GM12878 (cell line): ENCODE results near the gene MAGEA10. TPM values are rescaled to one million over a fixed set of nuclear protein-coding genes. Genes with fewer than 3 reads are reported as not detected.

Experiments
- ATAC-seq: fragments of 200-7000 bp; cut with Tn5 transposase; 3 replicates; pipeline ENCODE4 v1.9.1; 2020; ENCODE audit warnings: mild to moderate bottlenecking, moderate library complexity
- BruUV-seq: library from RNA; stranded (reverse); fragments of 400-500 nt; replicated peaks from 2 replicates; lab custom pipeline; 2021; lab: Mats Ljungman, UMichigan
- CTCF ChIA-PET: fragments of 300-600 bp; sonication (Branson Sonifier 250); formaldehyde crosslinking; extraction: SDS; loops from one replicate; lab custom pipeline; 2021; ENCODE audit warnings: inconsistent platforms; lab: Yijun Ruan, JAX
- POLR2A ChIA-PET: fragments of 350-600 bp; formaldehyde crosslinking; extraction: SDS; loops from one replicate; lab custom pipeline; 2021; ENCODE audit warnings: inconsistent platforms; lab: Charles Lee
- RAD21 ChIA-PET: fragments of 300-600 bp; sonication (Branson Sonifier 250); formaldehyde crosslinking; loops from one replicate; lab custom pipeline; 2023; ENCODE audit warnings: antibody characterized with exemption; ENCODE audit not compliant: unreplicated experiment; lab: Charles Lee
- SMC1A ChIA-PET: fragments of 300-600 bp; sonication (Branson Sonifier 250); formaldehyde crosslinking; loops from one replicate; lab custom pipeline; 2023; ENCODE audit not compliant: unreplicated experiment, uncharacterized antibody; lab: Charles Lee
- DNase-seq: peaks from one replicate; pipeline ENCODE4 v3.0.0-alpha.2; 2011; ENCODE audit warnings: low read depth, low spot score
- FAIRE-seq: peaks from 3 replicates; lab custom pipeline; 2011; peaks lifted over from hg19 to GRCh38; lab: Jason Lieb, UNC
- H2AFZ ChIP-seq: 2 replicates; pipeline ENCODE4 v1.6.0; 2011; ENCODE audit warnings: low read depth, low read length, control low read depth; ENCODE audit not compliant: control insufficient read depth
- H3K27ac ChIP-seq: 2 replicates; pipeline ENCODE4 v1.5.1; 2011; ENCODE audit warnings: control low read depth; ENCODE audit not compliant: control insufficient read depth, insufficient read depth
- H3K27me3 ChIP-seq, 2 experiments: replicated peaks in 1 of 2; 2 replicates each; pipeline versions ENCODE4 v1.6.0 to v1.6.1; 2011; ENCODE audit warnings: low read length in 1 of 2; ENCODE audit not compliant: control insufficient read depth in 2 of 2, insufficient read depth in 2 of 2
- H3K36me3 ChIP-seq, 2 experiments: 2 replicates each; pipeline ENCODE4 v1.5.1; 2011; ENCODE audit warnings: low read length in 1 of 2; ENCODE audit not compliant: control insufficient read depth in 2 of 2, insufficient read depth in 2 of 2
- H3K4me1 ChIP-seq: 2 replicates; pipeline ENCODE4 v1.6.1; 2011; ENCODE audit warnings: mild to moderate bottlenecking, low read length, moderate library complexity, mixed read lengths; ENCODE audit not compliant: control insufficient read depth, insufficient read depth
- H3K4me2 ChIP-seq: 2 replicates; pipeline ENCODE4 v1.6.0; 2011; ENCODE audit warnings: control low read depth; ENCODE audit not compliant: control insufficient read depth, insufficient read depth
- H3K4me3 ChIP-seq: fragments of 200-600 bp; sonication (generic); 2 replicates; pipeline ENCODE4 v1.5.1; 2016
- H3K79me2 ChIP-seq: 2 replicates; pipeline ENCODE4 v1.6.0; 2011; ENCODE audit warnings: low read length; ENCODE audit not compliant: control insufficient read depth, insufficient read depth
- H3K9ac ChIP-seq: 2 replicates; pipeline ENCODE4 v1.8.0; 2011; ENCODE audit warnings: low read length, control low read depth, mixed read lengths; ENCODE audit not compliant: control insufficient read depth, insufficient read depth
- H3K9me3 ChIP-seq: replicated peaks from 3 replicates; pipeline ENCODE4 v1.5.1; 2011; ENCODE audit warnings: mild to moderate bottlenecking, low read length; ENCODE audit not compliant: control insufficient read depth, insufficient read depth
- H4K20me1 ChIP-seq: 2 replicates; pipeline ENCODE4 v1.6.0; 2011; ENCODE audit not compliant: control insufficient read depth, insufficient read depth
- EGR1 ChIP-seq, 2 experiments: IDR thresholded peaks; 1 replicate in 1 of 2; 2 replicates in 1 of 2; pipeline ENCODE4 v1.6.1; 2011 to 2012; ENCODE audit warnings: low read depth in 2 of 2, low read length in 2 of 2, borderline replicate concordance in 1 of 2, mild to moderate bottlenecking in 1 of 2, moderate library complexity in 1 of 2
- HDAC2 ChIP-seq: fragments of 200-600 bp; sonication (generic); IDR thresholded peaks from 2 replicates; pipeline ENCODE4 v1.6.1; 2017
- KAT2A ChIP-seq: conservative IDR thresholded peaks from 2 replicates; pipeline ENCODE4 v1.6.1; 2011; ENCODE audit warnings: low read depth, low read length; ENCODE audit not compliant: control insufficient read depth
- NFIC ChIP-seq: IDR thresholded peaks from 2 replicates; pipeline ENCODE4 v1.6.1; 2012; ENCODE audit warnings: low read depth, mild to moderate bottlenecking, inconsistent platforms, low read length, moderate library complexity
- NR2C1 ChIP-seq: fragments of 450-650 bp; IDR thresholded peaks from 2 replicates; pipeline ENCODE4 v1.6.1; 2017; ENCODE audit warnings: antibody characterized with exemption, mild to moderate bottlenecking, moderate library complexity
- PKNOX1 ChIP-seq: fragments of 450-650 bp; IDR thresholded peaks from 2 replicates; pipeline ENCODE4 v1.6.1; 2016; ENCODE audit warnings: mild to moderate bottlenecking
- REST ChIP-seq: IDR thresholded peaks from 2 replicates; pipeline ENCODE4 v1.6.1; 2012; ENCODE audit warnings: mild to moderate bottlenecking, low read depth, low read length
- SMC3 ChIP-seq: IDR thresholded peaks from 2 replicates; pipeline ENCODE4 v1.6.1; 2011; ENCODE audit warnings: low read length, improper control_type of control experiment, borderline replicate concordance
- TCF3 ChIP-seq: IDR thresholded peaks from 2 replicates; pipeline ENCODE4 v1.6.1; 2012; ENCODE audit warnings: low read depth, mild to moderate bottlenecking, low read length, borderline replicate concordance; ENCODE audit not compliant: insufficient read depth
- TCF7 ChIP-seq: IDR thresholded peaks from 2 replicates; pipeline ENCODE4 v1.6.1; 2014; ENCODE audit warnings: antibody characterized with exemption, borderline replicate concordance
- ZBTB4 ChIP-seq: fragments of 450-650 bp; formaldehyde crosslinking; IDR thresholded peaks from 2 replicates; pipeline ENCODE4 v1.4.0; 2022; ENCODE audit warnings: mild to moderate bottlenecking, moderate library complexity
- ZNF24 ChIP-seq: fragments of 450-650 bp; IDR thresholded peaks from 2 replicates; pipeline ENCODE4 v1.6.1; 2017; ENCODE audit warnings: antibody characterized with exemption, mild to moderate bottlenecking
- WGBS: methylation state at CpG from one replicate; pipeline ENCODE4 v1.1.6; 2016; ENCODE audit warnings: low lambda C conversion rate; ENCODE audit not compliant: insufficient replicate concordance, insufficient coverage; ENCODE audit errors: missing lambda C conversion rate; 5-methylcytosine and 5-hydroxymethylcytosine counted together
- in situ Hi-C: fragments of 300-500 bp; cut with MboI; formaldehyde crosslinking; loops from 9 replicates; pipeline ENCODE4 v1.14.3; 2018; ENCODE audit warnings: mixed read lengths
- intact Hi-C: fragments of 100-400 bp; cut with micrococcal nuclease; formaldehyde crosslinking; loops from one replicate; pipeline ENCODE4 v1.14.2; 2022; ENCODE audit not compliant: unreplicated experiment
- polyA plus RNA-seq, 11 experiments: library from polyadenylated mRNA; depleted of rRNA in 4 of 11; unstranded in 6 of 11; stranded (reverse) in 5 of 11; fragments of >200 nt; fragmentation: Nextera tagmentation in 4 of 11; fragmentation: Illumina TruSeq in 1 of 11; extraction: Ambion mirVana in 4 of 11; extraction: Trizol in 1 of 11; gene quantifications; 1 replicate in 1 of 11; 2 replicates in 10 of 11; pipeline versions ENCODE4 v1.2.1 to v1.2.3, GENCODE V29; 2011 to 2016; ENCODE audit warnings: inconsistent platforms in 2 of 11, missing spikeins in 2 of 11, low read depth in 1 of 11
- total RNA-seq, 4 experiments: library from RNA; depleted of rRNA in 3 of 4; stranded (reverse); fragments of >200 nt in 3 of 4; fragmentation: Illumina TruSeq in 1 of 4; extraction: Trizol in 1 of 4; gene quantifications; 2 replicates each; pipeline versions ENCODE4 v1.2.1 to v1.2.3, GENCODE V29; 2013 to 2021

MAGEA10 gene
- total and polyA plus RNA-seq, 10 of the 15 experiments (the other 5 are each of a cell fraction or from before 2014, with no cell fraction given), result not detected

GRCh38 chrX:152151256-152151655 is 12.9 kb upstream of the MAGEA10 start (continued):
- no peak for TF ChIP-seq PKNOX1

GRCh38 chrX:152149648-152150047 is 11.3 kb upstream of the MAGEA10 start:
- no peaks in the 10 kb centered on the region for H4K20me1 ChIP-seq
- CTCF ChIA-PET, result no interaction called here
- in situ Hi-C loops (no loop called here), intact Hi-C loops (no loop called here)
- H3K27ac ChIP-seq, result no peak overlapping the region
- RAD21 ChIA-PET, result no interaction called here
- BruUV-seq, result no TSS peak
- no peak for ATAC-seq
- POLR2A ChIA-PET, result no interaction called here
- no peak for DNase-seq
- no peak overlapping the region for H3K9ac ChIP-seq
- 4% methylated on average over 2 of the region's 2 CpGs for WGBS
- no peak overlapping the region for H3K4me2 ChIP-seq
- FAIRE-seq, result no peak
- no peaks in the 10 kb centered on the region for H3K36me3 ChIP-seq
- H3K9me3 ChIP-seq, result no peaks in the 10 kb centered on the region
- no peak overlapping the region for H3K4me3 ChIP-seq
- SMC1A ChIA-PET, result no interaction called here
- no peaks in the 10 kb centered on the region for H3K4me1 ChIP-seq
- no peak overlapping the region for H2AFZ ChIP-seq
- H3K79me2 ChIP-seq, result no peaks in the 10 kb centered on the region
- H3K27me3 ChIP-seq, result no peaks in the 10 kb centered on the region
- TF ChIP-seq ZBTB4 (CRISPR knock-in tag), result no peak
- TF ChIP-seq TCF3, result no peak
- TF ChIP-seq NR2C1, result no peak
- no peak for TF ChIP-seq SMC3
- TF ChIP-seq EGR1 (IDR thresholded peaks at IDR 0.05; ENCODE audit: borderline replicate concordance in 1 of 2, low read depth in 2 of 2, low read length in 2 of 2), result no peak
- TF ChIP-seq HDAC2, result no peak
- TF ChIP-seq TCF7, result no peak
- no peak for TF ChIP-seq REST
- no peak for TF ChIP-seq ZNF24
- TF ChIP-seq KAT2A, result no peak
- no peak for TF ChIP-seq NFIC
